ENCODE measurements around the gene CDH23.

The CDH23 gene

DNA sequence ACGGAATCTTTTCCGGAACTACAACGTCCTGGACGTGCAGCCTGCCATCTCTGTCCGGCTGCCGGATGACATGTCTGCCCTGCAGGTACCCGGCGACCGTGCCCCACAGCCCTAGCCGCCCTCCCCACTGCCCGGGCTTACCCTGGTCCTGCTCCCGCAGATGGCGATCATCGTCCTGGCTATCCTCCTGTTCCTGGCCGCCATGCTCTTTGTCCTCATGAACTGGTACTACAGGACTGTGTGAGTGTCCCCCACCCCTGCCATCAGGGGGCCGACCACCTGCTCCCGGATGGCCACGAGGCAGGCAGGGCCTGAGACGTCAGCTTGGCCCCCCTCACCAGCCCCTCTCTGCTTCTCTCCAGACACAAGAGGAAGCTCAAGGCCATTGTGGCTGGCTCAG lies 414.6 kb downstream of the CDH23 start:
- no peak for DNase-seq

DNA sequence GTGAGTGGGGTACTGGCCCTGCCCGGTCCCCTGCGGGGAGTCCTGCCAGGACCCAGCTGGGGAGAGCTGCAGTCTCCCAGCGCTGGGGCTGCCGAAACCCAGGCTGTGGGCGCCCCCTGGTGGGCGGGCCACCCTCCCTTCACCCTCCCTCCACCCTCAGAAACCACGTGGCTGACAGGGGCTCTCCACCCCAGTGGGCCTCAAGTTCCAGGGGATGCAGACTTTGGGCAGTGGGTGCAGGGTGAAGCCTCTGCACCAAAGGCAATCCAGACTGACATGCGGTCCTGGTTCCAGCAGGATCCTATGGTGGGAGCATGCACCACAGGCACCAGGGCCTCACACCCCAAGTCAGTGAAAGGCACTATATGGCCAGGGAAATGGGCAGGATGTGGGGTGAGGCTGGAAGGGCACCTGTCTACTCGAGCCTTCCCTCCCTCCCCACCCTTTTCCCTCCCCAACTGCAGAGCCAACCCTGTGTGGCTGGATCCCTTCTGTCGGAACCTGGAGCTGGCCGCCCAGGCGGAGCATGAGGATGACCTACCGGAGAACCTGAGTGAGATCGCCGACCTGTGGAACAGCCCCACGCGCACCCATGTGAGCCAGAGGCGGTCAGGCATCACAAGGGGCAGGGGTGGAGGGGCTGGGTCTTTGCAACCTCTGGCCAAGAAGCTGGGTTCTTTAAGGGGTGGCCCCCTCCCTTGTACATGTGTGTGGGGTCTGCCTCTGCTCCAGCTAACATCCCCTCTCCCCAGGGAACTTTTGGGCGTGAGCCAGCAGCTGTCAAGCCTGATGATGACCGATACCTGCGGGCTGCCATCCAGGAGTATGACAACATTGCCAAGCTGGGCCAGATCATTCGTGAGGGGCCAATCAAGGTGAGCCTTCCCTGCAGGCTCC lies 415.5 kb downstream of the CDH23 start:
- DNase-seq = peak; percentile 75

GRCh38 chr10:71812913-71813590 lies 416.3 kb downstream of the CDH23 start:
- no peak for DNase-seq

DNA sequence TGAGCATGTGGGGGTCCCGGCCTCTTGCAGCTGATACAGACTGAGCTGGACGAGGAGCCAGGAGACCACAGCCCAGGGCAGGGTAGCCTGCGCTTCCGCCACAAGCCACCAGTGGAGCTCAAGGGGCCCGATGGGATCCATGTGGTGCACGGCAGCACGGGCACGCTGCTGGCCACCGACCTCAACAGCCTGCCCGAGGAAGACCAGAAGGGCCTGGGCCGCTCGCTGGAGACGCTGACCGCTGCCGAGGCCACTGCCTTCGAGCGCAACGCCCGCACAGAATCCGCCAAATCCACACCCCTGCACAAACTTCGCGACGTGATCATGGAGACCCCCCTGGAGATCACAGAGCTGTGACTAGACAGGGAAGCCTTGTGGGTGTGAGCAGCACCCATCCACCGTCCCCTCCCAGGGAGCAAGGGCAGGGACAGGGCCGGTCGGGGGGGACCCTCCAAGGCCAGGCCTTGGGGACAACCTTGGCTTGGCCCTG lies 418.2 kb downstream of the CDH23 start:
- DNase-seq = no peak

GRCh38 chr10:71815515-71816130 lies 418.9 kb downstream of the CDH23 start:
- no peak for DNase-seq

DNA sequence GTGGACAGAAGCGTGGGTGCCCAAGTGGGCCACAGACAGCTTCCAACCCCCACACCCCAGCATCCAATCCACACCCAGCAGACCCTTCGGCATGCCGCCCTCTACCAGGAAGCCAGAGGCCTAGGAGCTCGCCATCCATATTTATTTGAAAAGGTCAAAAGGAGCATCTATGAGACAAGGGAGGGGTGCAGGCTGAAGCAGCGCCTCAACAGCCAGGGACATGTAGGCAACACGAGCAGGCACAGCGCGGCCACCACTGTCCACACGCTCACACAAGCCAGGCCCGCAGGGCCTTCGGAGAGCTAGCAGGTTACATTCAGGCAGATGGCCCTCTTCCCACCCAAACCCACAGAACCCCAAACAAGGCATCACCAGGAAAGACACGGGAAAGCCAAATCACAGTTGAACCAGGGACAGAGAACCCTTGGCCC lies 419.7 kb downstream of the CDH23 start:
- DNase-seq = peak; percentile 14

GRCh38 chr10:71816936-71817618 lies 420.4 kb downstream of the CDH23 start:
- DNase-seq = no peak

GRCh38 chr10:71817831-71818655 lies 421.3 kb downstream of the CDH23 start:
- DNase-seq = peak; percentile 72

- DNase-seq = peak; percentile 11
Measured at GRCh38 chr10:71818674-71819260, 422.0 kb downstream of the CDH23 start.

DNA sequence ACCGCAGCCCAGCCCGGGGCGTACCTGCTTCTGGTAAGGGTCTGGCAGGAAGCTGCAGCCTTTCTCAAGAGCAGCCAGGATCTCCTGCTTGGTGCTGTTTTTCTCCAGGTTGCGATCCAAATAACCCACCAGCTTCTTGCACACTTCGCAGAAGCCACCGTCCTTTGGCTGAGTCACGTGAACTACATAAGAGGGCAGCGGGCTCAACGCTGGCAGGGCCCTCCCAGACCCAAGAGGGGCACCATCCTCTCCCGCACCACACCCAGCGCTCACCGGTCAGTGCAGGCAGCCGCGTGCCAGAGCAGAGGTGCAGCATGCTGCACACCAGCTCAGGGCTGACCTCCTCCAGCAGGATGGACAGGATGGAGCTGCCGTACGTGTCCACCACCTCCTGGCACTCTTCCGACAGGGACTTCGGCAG lies 422.7 kb downstream of the CDH23 start:
- DNase-seq = peak; percentile 13

GRCh38 chr10:71819985-71820384 lies 423.3 kb downstream of the CDH23 start:
- no peak for DNase-seq

- DNase-seq = no peak
Measured at GRCh38 chr10:71820966-71821365, 424.2 kb downstream of the CDH23 start.

- no peak for DNase-seq
Measured at GRCh38 chr10:71821909-71822763, 425.4 kb downstream of the CDH23 start.

DNA sequence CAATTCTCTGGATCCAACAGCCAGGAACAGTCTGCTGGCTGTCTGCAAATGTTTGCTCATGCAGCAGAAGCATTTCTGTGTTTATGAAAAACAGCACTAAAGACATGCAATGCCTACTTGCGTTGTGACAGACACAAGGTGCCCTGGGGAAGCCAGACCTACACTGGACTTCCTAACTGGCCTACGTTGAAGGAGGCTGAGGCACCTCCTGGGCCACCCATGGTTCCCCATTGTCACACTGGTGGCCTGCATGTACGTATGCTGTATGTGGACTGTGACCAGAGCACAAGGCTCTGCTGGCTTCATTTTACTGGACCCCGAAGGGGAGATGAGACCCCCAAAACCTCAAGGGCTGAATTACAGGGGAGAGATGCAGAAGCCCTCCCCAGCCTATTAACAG lies 426.6 kb downstream of the CDH23 start:
- no peak for DNase-seq

GRCh38 chr10:71824333-71824732 lies 427.6 kb downstream of the CDH23 start:
- DNase-seq = no peak

DNA sequence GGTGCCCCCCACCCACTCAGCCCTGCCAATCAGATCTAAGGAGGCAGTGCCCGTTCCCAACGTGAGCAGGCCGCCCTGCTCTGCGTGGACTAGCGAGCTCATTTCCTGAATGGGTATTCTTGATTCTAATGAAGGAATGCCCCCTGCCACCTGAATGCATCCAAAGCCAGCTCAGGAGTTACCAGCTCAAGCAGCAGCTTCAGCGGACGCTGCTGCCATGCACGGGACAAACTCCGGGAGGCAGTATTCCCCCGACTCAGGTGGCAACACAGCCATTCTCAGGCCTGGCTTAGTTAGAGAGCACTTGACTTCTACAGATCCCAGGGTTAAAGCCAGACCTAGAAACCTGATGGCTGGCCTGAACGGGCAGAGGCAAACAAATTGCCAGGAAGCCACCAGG lies 428.5 kb downstream of the CDH23 start:
- no peak for DNase-seq

- DNase-seq = no peak
Measured at GRCh38 chr10:71827852-71828251, 431.1 kb downstream of the CDH23 start.

DNA sequence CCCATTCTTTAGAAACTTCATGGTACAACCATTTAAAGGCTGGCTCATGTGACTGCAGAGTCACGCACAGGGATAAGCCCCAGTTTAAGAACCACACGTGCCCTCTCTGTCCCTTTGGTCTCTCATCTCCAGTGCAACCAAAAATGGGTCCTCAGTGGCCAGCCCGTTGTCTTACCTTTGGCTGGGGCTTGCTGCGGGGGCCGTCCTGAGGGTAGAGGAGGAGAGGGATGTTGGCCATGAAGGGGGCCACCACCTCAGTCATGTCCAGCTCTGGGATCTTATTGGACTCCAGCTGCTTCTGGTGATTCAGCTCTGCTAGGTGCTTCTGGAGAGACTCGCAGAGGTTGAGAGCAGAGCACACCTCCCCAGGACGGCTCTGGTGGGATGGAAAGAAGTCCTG lies 432.0 kb downstream of the CDH23 start:
- DNase-seq = no peak

DNA sequence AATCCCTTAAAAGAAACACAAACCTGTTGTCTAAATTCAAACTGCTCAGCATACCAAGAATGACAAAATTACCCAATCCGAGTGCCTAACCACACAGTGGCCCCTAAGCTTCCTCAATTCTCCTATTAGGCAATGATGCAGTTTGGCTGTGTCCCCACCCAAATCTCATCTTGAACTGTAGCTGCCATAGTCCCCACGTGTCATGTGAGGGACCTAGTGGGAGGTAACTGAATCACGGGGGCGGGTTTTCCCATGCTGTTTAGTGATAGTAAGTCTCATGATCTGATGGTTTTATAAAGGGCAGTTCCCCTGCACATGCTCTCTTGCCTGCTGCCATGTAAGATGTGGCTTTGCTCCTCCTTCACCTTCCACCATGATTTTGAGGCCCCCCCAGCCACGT lies 432.5 kb downstream of the CDH23 start:
- peak; percentile 83 for DNase-seq

DNA sequence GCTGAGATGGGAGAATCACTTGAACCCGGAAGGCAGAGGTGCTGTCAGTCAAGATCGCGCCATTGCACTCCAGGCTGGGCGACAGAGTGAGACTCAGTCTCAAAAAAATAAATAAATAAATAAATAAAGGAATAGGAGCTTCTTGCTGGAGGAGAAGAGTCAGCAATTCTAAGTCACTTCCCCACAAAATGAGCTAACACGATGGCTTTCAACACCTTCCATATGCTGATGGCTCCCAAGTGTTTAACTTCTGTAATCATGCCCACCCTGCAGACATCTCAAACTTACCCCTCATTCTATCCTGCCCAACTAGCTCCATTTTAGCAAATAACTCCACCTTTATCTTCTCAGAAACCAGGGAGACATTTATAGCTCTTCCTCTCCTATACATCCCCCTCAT lies 433.2 kb downstream of the CDH23 start:
- DNase-seq = no peak

GRCh38 chr10:71830726-71831125 lies 434.0 kb downstream of the CDH23 start:
- no peak for DNase-seq
